GM21717 (cell line): ENCODE results near the gene PDE1A.

Experiments used
- ATAC-seq: cut with Tn5 transposase; IDR thresholded peaks from one replicate; pipeline ENCODE4 v1.9.1; 2021; ENCODE audit warnings: mild to moderate bottlenecking, moderate library complexity; ENCODE audit not compliant: unreplicated experiment

Gene PDE1A

GRCh38 chr2:182359990-182360662 is 66.7 kb downstream of the PDE1A start:
- ATAC-seq: no peak

DNA sequence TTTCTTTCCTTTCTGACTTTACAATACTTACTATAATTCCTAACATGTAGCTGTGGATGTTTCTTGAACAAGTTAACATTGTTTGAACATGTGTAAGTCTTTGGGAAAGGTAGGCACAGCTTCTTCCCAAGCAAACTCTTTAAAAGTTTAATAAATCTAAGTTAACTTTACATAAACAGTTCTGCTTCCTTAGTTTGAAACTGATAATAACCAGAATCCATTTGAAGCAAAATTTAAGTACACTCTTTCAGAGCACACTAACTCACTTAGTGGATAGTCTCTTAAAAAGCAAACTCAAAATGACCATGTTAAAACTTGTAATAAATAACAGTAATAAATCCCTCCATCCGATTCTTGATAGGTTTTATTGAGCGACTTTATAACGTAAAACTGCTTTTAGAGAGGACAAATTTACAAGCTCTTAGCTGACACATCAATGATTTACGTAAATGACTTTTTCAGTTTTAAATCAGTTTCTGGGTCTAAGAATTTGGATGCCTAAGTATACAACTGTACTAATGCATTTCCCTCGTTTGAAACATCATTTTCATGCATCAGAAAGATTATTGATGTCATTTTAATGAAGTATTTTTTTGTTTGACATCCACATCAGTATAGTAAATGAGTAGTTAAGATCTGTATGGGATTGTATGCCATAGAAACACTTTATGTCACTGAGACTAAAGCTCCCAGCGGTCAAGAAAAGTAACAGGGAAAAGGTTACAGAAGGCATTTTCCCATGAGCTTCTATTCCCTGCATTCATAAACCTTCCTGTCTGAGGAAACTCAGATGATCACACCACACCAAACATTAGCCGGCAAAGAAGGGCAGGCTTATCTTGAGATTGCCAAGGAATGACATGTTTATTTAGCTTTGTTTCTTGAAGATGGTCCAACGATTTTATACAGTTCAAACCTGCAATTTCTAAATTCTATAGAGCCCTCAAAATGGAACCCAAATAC is 67.5 kb downstream of the PDE1A start:
- ATAC-seq: no peak

GRCh38 chr2:182358601-182359000 is 68.2 kb downstream of the PDE1A start:
- no peak for ATAC-seq

DNA sequence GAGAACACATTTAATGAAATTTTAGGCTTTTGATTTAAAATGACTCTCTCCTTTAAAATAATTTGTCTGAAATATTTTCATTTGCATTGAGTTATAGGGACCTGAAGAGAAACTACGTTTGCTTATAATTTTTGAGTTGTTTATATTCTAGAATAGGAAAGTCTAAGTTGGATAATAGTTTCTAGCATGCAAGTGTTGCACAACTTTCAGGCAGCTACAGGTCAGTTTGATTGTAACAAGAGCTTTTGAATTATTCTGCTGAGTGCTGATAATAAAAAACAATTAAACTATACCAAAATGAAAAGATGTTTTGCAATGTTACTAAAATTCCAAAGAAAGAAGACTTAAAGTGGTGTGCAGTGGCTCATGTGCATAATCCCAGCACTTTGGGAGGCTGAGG is 71.0 kb downstream of the PDE1A start:
- ATAC-seq: no peak

GRCh38 chr2:182351427-182351826 is 75.4 kb downstream of the PDE1A start:
- no peak for ATAC-seq

- no peak for ATAC-seq
Observed at GRCh38 chr2:182349268-182349667, 77.6 kb downstream of the PDE1A start.

DNA sequence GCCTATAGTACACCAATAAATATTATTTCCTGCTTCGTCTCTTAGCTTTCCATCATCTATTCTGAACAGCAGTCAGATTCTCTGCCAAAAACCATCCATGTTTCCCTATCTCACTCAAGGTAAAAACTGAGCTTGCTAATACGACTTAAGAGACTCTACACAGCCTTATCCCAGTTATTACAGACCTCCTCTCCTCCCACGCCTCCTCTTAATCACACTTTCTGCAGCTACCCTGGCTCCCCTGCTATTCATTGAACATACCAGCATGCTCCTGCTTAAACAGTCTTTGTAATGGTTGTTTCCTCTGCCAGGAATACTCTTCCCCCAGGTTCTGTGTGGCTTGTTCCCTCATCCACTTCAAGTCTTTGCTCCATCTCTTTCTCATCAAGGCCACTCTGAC is 81.5 kb downstream of the PDE1A start:
- ATAC-seq: no peak

- no peak for ATAC-seq
Observed at GRCh38 chr2:182330451-182331305, 96.2 kb downstream of the PDE1A start.

- no peak for ATAC-seq
Observed at GRCh38 chr2:182324665-182325064, 102.2 kb downstream of the PDE1A start.

GRCh38 chr2:182321096-182321495 is 105.7 kb downstream of the PDE1A start:
- ATAC-seq: no peak

DNA sequence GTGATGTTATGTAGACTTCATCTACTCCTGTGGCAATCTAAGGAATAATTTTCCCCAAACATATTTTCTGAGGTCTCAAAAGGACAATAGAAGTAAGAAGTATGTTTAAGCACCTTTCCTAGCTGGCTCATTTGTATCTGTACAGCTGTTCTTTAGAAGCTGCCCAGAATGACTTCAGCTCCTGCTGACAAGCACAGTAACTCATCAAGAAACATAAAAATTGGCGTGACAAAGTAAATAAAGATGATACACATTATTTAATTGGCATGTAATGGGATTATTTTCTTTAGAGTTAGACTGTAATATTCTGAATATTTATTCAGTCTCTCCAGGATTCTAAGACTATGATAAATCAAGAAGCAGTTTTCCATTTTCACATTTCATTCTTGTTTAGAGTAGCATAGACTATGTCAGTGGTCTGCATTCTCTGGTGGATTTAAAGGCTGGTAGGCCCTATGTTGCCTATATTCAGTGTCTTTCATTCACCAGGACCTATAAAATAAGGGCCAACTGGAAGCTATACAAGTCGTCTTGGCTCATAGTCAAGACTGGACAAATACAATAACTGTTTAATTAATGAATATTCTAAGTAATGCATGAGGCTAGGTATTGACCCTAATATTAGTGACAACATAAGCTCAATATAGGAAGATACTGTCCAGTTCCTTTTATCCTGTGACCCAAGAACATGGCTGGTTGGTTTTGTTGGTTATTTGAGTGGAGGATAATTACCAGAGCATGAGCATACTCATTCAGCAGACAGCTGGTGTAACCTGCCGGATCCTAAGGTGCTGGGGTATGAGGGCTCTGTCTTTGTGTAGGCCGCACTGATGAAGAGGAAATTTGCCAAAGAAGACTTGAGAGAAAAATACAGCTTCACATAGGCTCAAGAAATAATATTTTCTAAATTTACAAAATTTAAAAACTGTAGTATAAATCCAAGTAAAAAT is 107.0 kb downstream of the PDE1A start:
- no peak for ATAC-seq

GRCh38 chr2:182318466-182319220 is 108.2 kb downstream of the PDE1A start:
- no peak for ATAC-seq

- ATAC-seq: no peak
Observed at GRCh38 chr2:182316950-182317349, 109.9 kb downstream of the PDE1A start.

GRCh38 chr2:182302972-182303371 is 123.9 kb downstream of the PDE1A start:
- no peak for ATAC-seq

GRCh38 chr2:182302174-182302573 is 124.7 kb downstream of the PDE1A start:
- no peak for ATAC-seq

- no peak for ATAC-seq
Observed at GRCh38 chr2:182301093-182301492, 125.7 kb downstream of the PDE1A start.

DNA sequence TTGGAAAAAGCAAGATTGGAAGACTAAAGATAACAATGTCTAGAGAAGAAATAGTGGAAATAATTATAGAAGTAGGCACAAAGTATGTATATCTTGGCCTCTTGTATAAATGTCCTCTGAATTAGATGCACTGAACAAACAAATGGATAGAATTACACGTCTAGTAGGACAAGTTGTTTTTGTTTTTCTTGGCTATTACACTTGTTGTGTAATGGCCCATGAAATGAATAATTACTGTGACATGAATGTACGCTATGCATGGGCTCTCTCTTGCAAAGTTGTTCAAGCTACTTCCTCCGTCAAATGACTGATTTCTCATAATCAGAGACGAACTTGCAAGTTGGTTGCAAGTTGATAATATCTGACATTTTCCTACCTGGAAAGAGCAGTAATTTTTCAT is 126.2 kb downstream of the PDE1A start:
- ATAC-seq: no peak

DNA sequence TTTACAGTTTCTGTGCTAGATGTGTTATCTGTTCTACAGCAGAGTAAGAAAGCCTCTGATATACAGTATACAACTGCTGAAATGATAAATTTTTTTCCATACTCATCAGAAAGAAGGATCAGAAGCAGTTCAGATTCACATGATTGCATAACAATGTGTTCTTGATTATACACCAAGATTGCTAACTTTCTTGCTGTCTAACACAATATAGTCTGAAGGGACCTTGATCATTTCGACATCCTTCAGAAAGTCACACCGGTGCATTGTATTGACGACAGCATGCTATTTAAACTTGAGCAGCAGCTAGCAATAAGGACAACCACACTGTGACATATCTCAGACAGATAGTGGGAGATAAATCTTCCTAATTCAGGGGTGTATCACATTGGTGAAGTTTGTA is 127.2 kb downstream of the PDE1A start:
- ATAC-seq: no peak

- no peak for ATAC-seq
Observed at GRCh38 chr2:182298456-182298855, 128.4 kb downstream of the PDE1A start.
